KMS-11 (cell line): ENCODE data around the gene ABHD17C.

Experiments
- H2AFZ ChIP-seq: fragments of 200-600 bp; sonication (generic); 2 replicates; pipeline ENCODE4 v1.6.1; 2016; ENCODE audit warnings: antibody characterized with exemption, mixed run types, low read depth
- H3K27ac ChIP-seq: fragments of 200-600 bp; sonication (generic); 2 replicates; pipeline ENCODE4 v1.6.1; 2016; ENCODE audit warnings: mild to moderate bottlenecking, mixed run types
- H3K27me3 ChIP-seq: fragments of 200-600 bp; sonication (generic); 2 replicates; pipeline ENCODE4 v1.6.1; 2017; ENCODE audit warnings: mild to moderate bottlenecking, low read depth, mixed run types, moderate library complexity; ENCODE audit not compliant: insufficient read depth
- H3K36me3 ChIP-seq: fragments of 200-600 bp; sonication (generic); 2 replicates; pipeline ENCODE4 v1.6.1; 2017; ENCODE audit warnings: mild to moderate bottlenecking, mixed run types; ENCODE audit not compliant: insufficient read depth
- H3K4me1 ChIP-seq: fragments of 200-600 bp; sonication (generic); 2 replicates; pipeline ENCODE4 v1.6.1; 2016; ENCODE audit warnings: mild to moderate bottlenecking, low read depth, mixed run types; ENCODE audit not compliant: poor library complexity, severe bottlenecking
- H3K4me2 ChIP-seq: fragments of 200-600 bp; sonication (generic); 2 replicates; pipeline ENCODE4 v1.7.0; 2016; ENCODE audit warnings: mild to moderate bottlenecking, mixed run types
- H3K4me3 ChIP-seq: fragments of 200-600 bp; sonication (generic); IDR thresholded peaks from 2 replicates; pipeline ENCODE4 v1.6.1; 2017; ENCODE audit warnings: low read depth, low read length, mixed read lengths; ENCODE audit not compliant: insufficient read depth
- H3K79me2 ChIP-seq: fragments of 200-600 bp; sonication (generic); 2 replicates; pipeline ENCODE4 v1.6.1; 2016; ENCODE audit warnings: low read depth, mixed run types; ENCODE audit not compliant: insufficient read depth
- H3K9ac ChIP-seq: fragments of 200-600 bp; sonication (generic); 2 replicates; pipeline ENCODE4 v1.6.1; 2016; ENCODE audit warnings: mild to moderate bottlenecking, mixed run types
- H4K20me1 ChIP-seq: fragments of 200-600 bp; sonication (generic); 2 replicates; pipeline ENCODE4 v1.6.1; 2016; ENCODE audit warnings: mild to moderate bottlenecking, mixed run types; ENCODE audit not compliant: insufficient read depth
- TF ChIP-seq, protein P1 (sequence below): fragments of 200-600 bp; sonication (generic); conservative IDR thresholded peaks from 2 replicates; pipeline ENCODE4 v1.6.1; 2017; ENCODE audit warnings: low read depth, mild to moderate bottlenecking, antibody characterized with exemption, low read length, moderate library complexity, mixed read lengths

Gene ABHD17C

GRCh38 chr15:80747317-80748053 is 52.4 kb downstream of the ABHD17C start:
- no peak overlapping the region for H3K4me2 ChIP-seq
- no peak overlapping the region for H2AFZ ChIP-seq
- no peak overlapping the region for H3K27ac ChIP-seq
- TF ChIP-seq, protein P1, sequence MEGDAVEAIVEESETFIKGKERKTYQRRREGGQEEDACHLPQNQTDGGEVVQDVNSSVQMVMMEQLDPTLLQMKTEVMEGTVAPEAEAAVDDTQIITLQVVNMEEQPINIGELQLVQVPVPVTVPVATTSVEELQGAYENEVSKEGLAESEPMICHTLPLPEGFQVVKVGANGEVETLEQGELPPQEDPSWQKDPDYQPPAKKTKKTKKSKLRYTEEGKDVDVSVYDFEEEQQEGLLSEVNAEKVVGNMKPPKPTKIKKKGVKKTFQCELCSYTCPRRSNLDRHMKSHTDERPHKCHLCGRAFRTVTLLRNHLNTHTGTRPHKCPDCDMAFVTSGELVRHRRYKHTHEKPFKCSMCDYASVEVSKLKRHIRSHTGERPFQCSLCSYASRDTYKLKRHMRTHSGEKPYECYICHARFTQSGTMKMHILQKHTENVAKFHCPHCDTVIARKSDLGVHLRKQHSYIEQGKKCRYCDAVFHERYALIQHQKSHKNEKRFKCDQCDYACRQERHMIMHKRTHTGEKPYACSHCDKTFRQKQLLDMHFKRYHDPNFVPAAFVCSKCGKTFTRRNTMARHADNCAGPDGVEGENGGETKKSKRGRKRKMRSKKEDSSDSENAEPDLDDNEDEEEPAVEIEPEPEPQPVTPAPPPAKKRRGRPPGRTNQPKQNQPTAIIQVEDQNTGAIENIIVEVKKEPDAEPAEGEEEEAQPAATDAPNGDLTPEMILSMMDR: no peak
- H3K27me3 ChIP-seq: no peaks in the 10 kb centered on the region
- no peak overlapping the region for H3K9ac ChIP-seq
- H3K4me3 ChIP-seq: no peak overlapping the region
- H4K20me1 ChIP-seq: no peaks in the 10 kb centered on the region
- H3K36me3 ChIP-seq: 0 out of 2 replicates have a peak, but pooled peaks cover 3% of the 10 kb centered on the region
- no peaks in the 10 kb centered on the region for H3K4me1 ChIP-seq
- H3K79me2 ChIP-seq: no peaks in the 10 kb centered on the region

- no peak overlapping the region for H3K27ac ChIP-seq
- no peak overlapping the region for H2AFZ ChIP-seq
- no peak overlapping the region for H3K4me2 ChIP-seq
- 0 out of 2 replicates have a peak, but pooled peaks cover 3% of the 10 kb centered on the region for H3K36me3 ChIP-seq
- H3K4me3 ChIP-seq: no peak overlapping the region
- no peaks in the 10 kb centered on the region for H3K27me3 ChIP-seq
- TF ChIP-seq, protein P1: no peak
- H3K79me2 ChIP-seq: no peaks in the 10 kb centered on the region
- H4K20me1 ChIP-seq: no peaks in the 10 kb centered on the region
- no peaks in the 10 kb centered on the region for H3K4me1 ChIP-seq
- H3K9ac ChIP-seq: no peak overlapping the region
These were observed 54.5 kb downstream of the ABHD17C start for GRCh38 chr15:80749589-80749988.

DNA sequence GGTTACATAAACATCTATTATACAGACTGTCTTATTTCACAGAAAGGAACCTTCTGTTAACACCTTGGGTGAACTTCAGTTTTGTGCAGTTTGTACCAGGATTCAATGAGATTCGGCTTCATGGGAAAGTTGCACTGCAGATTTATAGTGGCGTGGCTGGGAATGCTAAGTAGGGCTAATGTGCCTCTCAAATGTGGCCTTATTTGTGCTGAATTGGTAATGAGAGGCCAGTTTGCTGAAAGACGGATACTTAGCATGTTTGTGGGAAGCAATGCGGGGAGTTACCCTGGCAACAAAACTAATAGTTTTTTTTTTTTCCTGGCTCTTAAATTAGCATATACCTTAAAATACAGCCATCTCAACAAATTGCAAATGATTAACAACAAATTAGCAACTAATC is 55.5 kb downstream of the ABHD17C start:
- Histone ChIP-seq H2AFZ (no peak overlapping the region), H3K4me3 (no peak overlapping the region), H3K79me2 (no peaks in the 10 kb centered on the region), H4K20me1 (no peaks in the 10 kb centered on the region), H3K36me3 (0 out of 2 replicates have a peak, but pooled peaks cover 3% of the 10 kb centered on the region), H3K4me2 (no peak overlapping the region), H3K27me3 (no peaks in the 10 kb centered on the region), H3K4me1 (no peaks in the 10 kb centered on the region), H3K9ac (no peak overlapping the region), H3K27ac (no peak overlapping the region)
- TF ChIP-seq, protein P1: no peak

GRCh38 chr15:80752204-80752603 is 57.1 kb downstream of the ABHD17C start:
- no peaks in the 10 kb centered on the region for H3K79me2 ChIP-seq
- no peaks in the 10 kb centered on the region for H3K36me3 ChIP-seq
- H3K4me3 ChIP-seq: no peak overlapping the region
- no peaks in the 10 kb centered on the region for H3K27me3 ChIP-seq
- no peaks in the 10 kb centered on the region for H4K20me1 ChIP-seq
- no peaks in the 10 kb centered on the region for H3K4me1 ChIP-seq
- H3K27ac ChIP-seq: no peak overlapping the region
- TF ChIP-seq, protein P1: no peak
- H2AFZ ChIP-seq: no peak overlapping the region
- no peak overlapping the region for H3K4me2 ChIP-seq
- no peak overlapping the region for H3K9ac ChIP-seq
